Measurements from ENCODE around the gene CSK.
"Not testable (repeated sequence)": the region's sequence is repeated elsewhere in the genome, so short reads cannot be mapped to it uniquely, and the experiment has no call there.

Gene CSK

GRCh38 chr15:74781431-74782258 lies at the start of gene CSK:
TSS of gene CSK (plus strand) at chr15:74782080. CDS start at chr15:74798298, 16,218 bp downstream.
- peak; percentile 78 for DNase-seq

GRCh38 chr15:74732846-74733245 lies 49.0 kb upstream of the CSK start:
- DNase-seq, result no peak

GRCh38 chr15:74733269-74733668 lies 48.6 kb upstream of the CSK start:
- DNase-seq, result no peak

- DNase-seq, result no peak
Observed at GRCh38 chr15:74735305-74735704, 46.6 kb upstream of the CSK start.

- not testable (repeated sequence) for DNase-seq
Observed at GRCh38 chr15:74738239-74738638, 43.6 kb upstream of the CSK start.

GRCh38 chr15:74742422-74742821 lies 39.5 kb upstream of the CSK start:
- no peak for DNase-seq

GRCh38 chr15:74746389-74746788 lies 35.5 kb upstream of the CSK start:
- DNase-seq, result no peak

- DNase-seq, result no peak
Observed at GRCh38 chr15:74748322-74748946, 33.4 kb upstream of the CSK start, which contains the start of gene CYP1A2. TSS of gene CYP1A2 (plus strand) at chr15:74748845. CDS start at chr15:74749739, 894 bp downstream.

- DNase-seq, result no peak
Observed at GRCh38 chr15:74749832-74750231, 32.0 kb upstream of the CSK start.

GRCh38 chr15:74750751-74751150 lies 31.1 kb upstream of the CSK start:
- no peak for DNase-seq

- no peak for DNase-seq
Observed at GRCh38 chr15:74752011-74752410, 29.9 kb upstream of the CSK start.

GRCh38 chr15:74752531-74752930 lies 29.3 kb upstream of the CSK start:
- no peak for DNase-seq

- no peak for DNase-seq
Observed at GRCh38 chr15:74754593-74755215, 27.2 kb upstream of the CSK start.

- DNase-seq, result no peak
Observed at GRCh38 chr15:74758736-74759135, 23.1 kb upstream of the CSK start.

GRCh38 chr15:74762791-74763150 lies 19.1 kb upstream of the CSK start:
- DNase-seq, result no peak

GRCh38 chr15:74763416-74763815 lies 18.5 kb upstream of the CSK start:
- no peak for DNase-seq

- no peak for DNase-seq
Observed at GRCh38 chr15:74767167-74768098, 14.4 kb upstream of the CSK start.

GRCh38 chr15:74768099-74768770 lies 13.6 kb upstream of the CSK start:
- no peak for DNase-seq

- DNase-seq, result peak; percentile 65
Observed at GRCh38 chr15:74768771-74769342, 13.0 kb upstream of the CSK start.

GRCh38 chr15:74769463-74770025 lies 12.3 kb upstream of the CSK start:
- DNase-seq, result no peak

- no peak for DNase-seq
Observed at GRCh38 chr15:74770211-74770903, 11.5 kb upstream of the CSK start.

All from stimulated activated CD4-positive, alpha-beta T cell treated with anti-CD3 and anti-CD28 coated beads, Interleukin-4, amount 100 ng/mL, for 1 hour (primary cell).